AG04450 (cell line): ENCODE data around the gene H19. TPM values are rescaled to one million over a fixed set of nuclear protein-coding genes. Genes with fewer than 3 reads are reported as not detected.

Source experiments
- CTCF ChIA-PET: fragments of 300-600, 350-600 bp; formaldehyde crosslinking; extraction: SDS; loops from one replicate; lab custom pipeline; 2022; ENCODE audit warnings: antibody characterized with exemption, inconsistent platforms; lab: Charles Lee
- POLR2A ChIA-PET: fragments of 350-600 bp; formaldehyde crosslinking; extraction: SDS; loops from one replicate; lab custom pipeline; 2021; ENCODE audit warnings: antibody characterized with exemption, inconsistent platforms; lab: Yijun Ruan, JAX
- DNase-seq: peaks from one replicate; pipeline ENCODE4 v3.0.0-alpha.2; 2011; ENCODE audit warnings: low read depth, low spot score
- H3K27ac ChIP-seq: one replicate; pipeline ENCODE4 v1.5.1; 2012; ENCODE audit warnings: low read depth, low read length, control low read depth
- H3K27me3 ChIP-seq: one replicate; pipeline ENCODE4 v1.6.0; 2012; ENCODE audit warnings: low read length; ENCODE audit not compliant: control insufficient read depth, insufficient read depth
- H3K4me3 ChIP-seq: 2 replicates; pipeline ENCODE4 v1.5.1; 2011; ENCODE audit warnings: mild to moderate bottlenecking, low read depth, low read length, control low read depth
- H3K9me3 ChIP-seq: 2 replicates; pipeline ENCODE4 v1.5.1; 2012; ENCODE audit warnings: low read length; ENCODE audit not compliant: control insufficient read depth, insufficient read depth
- CTCF ChIP-seq: IDR thresholded peaks from 2 replicates; pipeline ENCODE4 v1.5.1; 2011; ENCODE audit warnings: low read depth, low read length, control low read depth, inconsistent platforms
- polyA plus RNA-seq: library from polyadenylated mRNA; depleted of rRNA; stranded (reverse); fragments of >200 nt; gene quantifications from 2 replicates; pipeline ENCODE4 v1.2.3, GENCODE V29; 2011

H19 gene
- polyA plus RNA-seq, 1 experiment: 0.10 TPM

GRCh38 chr11:1988174-1988573, 9.5 kb downstream of the H19 start:
- Histone ChIP-seq H3K27me3 (no peaks in the 10 kb centered on the region), H3K9me3 (no peaks in the 10 kb centered on the region), H3K27ac (no peak overlapping the region), H3K4me3 (no peak overlapping the region)
- ChIA-PET CTCF (interaction anchor here (0.7 kb wide), 1 partner anchor 12 kb away, joined by 3 read pairs; no protein-coding TSS in a partner anchor), POLR2A (no interaction called here)
- no peak for DNase-seq
- no peak for TF ChIP-seq CTCF

- no peaks in the 10 kb centered on the region for H3K27me3 ChIP-seq
- ChIA-PET CTCF (interaction anchor here (1.5 kb wide), 1 partner anchor 105 kb away, joined by 5 read pairs; no protein-coding TSS in a partner anchor), POLR2A (no interaction called here)
- no peaks in the 10 kb centered on the region for H3K9me3 ChIP-seq
- H3K27ac ChIP-seq: no peak overlapping the region
- no peak overlapping the region for H3K4me3 ChIP-seq
- no peak for TF ChIP-seq CTCF
- DNase-seq: no peak
Measured at GRCh38 chr11:1987024-1987423, 10.6 kb downstream of the H19 start.

GRCh38 chr11:1983601-1983961, 14.1 kb downstream of the H19 start:
- CTCF ChIA-PET: no interaction called here
- no peaks in the 10 kb centered on the region for H3K9me3 ChIP-seq
- H3K27me3 ChIP-seq: no peaks in the 10 kb centered on the region
- POLR2A ChIA-PET: no interaction called here
- no peak for TF ChIP-seq CTCF
- no peak overlapping the region for H3K4me3 ChIP-seq
- H3K27ac ChIP-seq: no peak overlapping the region
- no peak for DNase-seq

GRCh38 chr11:1982873-1983600, 14.6 kb downstream of the H19 start:
- no peak overlapping the region for H3K27ac ChIP-seq
- CTCF ChIA-PET: no interaction called here
- no peak for TF ChIP-seq CTCF
- no peaks in the 10 kb centered on the region for H3K9me3 ChIP-seq
- DNase-seq: no peak
- no peaks in the 10 kb centered on the region for H3K27me3 ChIP-seq
- no peak overlapping the region for H3K4me3 ChIP-seq
- POLR2A ChIA-PET: no interaction called here

GRCh38 chr11:1979607-1980006, 18.0 kb downstream of the H19 start:
- Histone ChIP-seq H3K9me3 (no peaks in the 10 kb centered on the region), H3K4me3 (no peak overlapping the region), H3K27ac (no peak overlapping the region), H3K27me3 (no peaks in the 10 kb centered on the region)
- POLR2A ChIA-PET: no interaction called here
- no peak for TF ChIP-seq CTCF
- no peak for DNase-seq
- CTCF ChIA-PET: no interaction called here
